ENCODE measurements around the gene TOGARAM2. TPM values are rescaled to one million over a fixed set of nuclear protein-coding genes. Genes with fewer than 3 reads are reported as not detected.

TOGARAM2 gene
- total RNA-seq, 1 donor from 2014 or later, result 0.72 TPM

DNA sequence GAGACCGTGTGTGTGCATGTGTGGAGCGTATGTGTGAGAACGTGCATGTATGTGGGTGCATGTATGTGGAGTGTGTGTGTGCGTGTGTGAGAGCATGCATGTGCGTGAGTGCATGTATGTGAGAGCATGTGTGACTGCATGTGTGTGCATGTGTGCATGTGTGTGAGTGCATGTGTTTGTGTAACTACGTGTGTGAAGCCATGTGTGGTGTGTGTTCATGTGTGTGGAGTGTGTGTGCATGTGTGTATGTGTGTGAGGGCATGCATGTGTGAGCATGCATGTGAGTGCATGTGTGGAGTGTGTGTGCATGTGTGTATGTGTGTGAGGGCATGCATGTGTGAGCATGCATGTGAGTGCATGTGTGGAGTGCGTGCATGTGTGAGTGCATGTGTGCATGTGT lies 24.2 kb downstream of the TOGARAM2 start:
- no peaks in the 10 kb centered on the region for H3K27me3 Mint-ChIP-seq (ENCODE audit: low read depth)
- no peak for DNase-seq (ENCODE audit: low spot score)
- H3K9me3 Mint-ChIP-seq (ENCODE audit: low read depth), result no peaks in the 10 kb centered on the region
- TF ChIP-seq, protein P1, sequence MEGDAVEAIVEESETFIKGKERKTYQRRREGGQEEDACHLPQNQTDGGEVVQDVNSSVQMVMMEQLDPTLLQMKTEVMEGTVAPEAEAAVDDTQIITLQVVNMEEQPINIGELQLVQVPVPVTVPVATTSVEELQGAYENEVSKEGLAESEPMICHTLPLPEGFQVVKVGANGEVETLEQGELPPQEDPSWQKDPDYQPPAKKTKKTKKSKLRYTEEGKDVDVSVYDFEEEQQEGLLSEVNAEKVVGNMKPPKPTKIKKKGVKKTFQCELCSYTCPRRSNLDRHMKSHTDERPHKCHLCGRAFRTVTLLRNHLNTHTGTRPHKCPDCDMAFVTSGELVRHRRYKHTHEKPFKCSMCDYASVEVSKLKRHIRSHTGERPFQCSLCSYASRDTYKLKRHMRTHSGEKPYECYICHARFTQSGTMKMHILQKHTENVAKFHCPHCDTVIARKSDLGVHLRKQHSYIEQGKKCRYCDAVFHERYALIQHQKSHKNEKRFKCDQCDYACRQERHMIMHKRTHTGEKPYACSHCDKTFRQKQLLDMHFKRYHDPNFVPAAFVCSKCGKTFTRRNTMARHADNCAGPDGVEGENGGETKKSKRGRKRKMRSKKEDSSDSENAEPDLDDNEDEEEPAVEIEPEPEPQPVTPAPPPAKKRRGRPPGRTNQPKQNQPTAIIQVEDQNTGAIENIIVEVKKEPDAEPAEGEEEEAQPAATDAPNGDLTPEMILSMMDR (IDR thresholded peaks at IDR 0.05), result no peak
- no peak overlapping the region for H3K27ac Mint-ChIP-seq (ENCODE audit: unreplicated experiment)
- H3K36me3 Mint-ChIP-seq (ENCODE audit: low read depth), result no peaks in the 10 kb centered on the region
- H3K4me3 Mint-ChIP-seq (ENCODE audit: unreplicated experiment), result no peak overlapping the region
- no peaks in the 10 kb centered on the region for H3K4me1 Mint-ChIP-seq (ENCODE audit: low read depth)

DNA sequence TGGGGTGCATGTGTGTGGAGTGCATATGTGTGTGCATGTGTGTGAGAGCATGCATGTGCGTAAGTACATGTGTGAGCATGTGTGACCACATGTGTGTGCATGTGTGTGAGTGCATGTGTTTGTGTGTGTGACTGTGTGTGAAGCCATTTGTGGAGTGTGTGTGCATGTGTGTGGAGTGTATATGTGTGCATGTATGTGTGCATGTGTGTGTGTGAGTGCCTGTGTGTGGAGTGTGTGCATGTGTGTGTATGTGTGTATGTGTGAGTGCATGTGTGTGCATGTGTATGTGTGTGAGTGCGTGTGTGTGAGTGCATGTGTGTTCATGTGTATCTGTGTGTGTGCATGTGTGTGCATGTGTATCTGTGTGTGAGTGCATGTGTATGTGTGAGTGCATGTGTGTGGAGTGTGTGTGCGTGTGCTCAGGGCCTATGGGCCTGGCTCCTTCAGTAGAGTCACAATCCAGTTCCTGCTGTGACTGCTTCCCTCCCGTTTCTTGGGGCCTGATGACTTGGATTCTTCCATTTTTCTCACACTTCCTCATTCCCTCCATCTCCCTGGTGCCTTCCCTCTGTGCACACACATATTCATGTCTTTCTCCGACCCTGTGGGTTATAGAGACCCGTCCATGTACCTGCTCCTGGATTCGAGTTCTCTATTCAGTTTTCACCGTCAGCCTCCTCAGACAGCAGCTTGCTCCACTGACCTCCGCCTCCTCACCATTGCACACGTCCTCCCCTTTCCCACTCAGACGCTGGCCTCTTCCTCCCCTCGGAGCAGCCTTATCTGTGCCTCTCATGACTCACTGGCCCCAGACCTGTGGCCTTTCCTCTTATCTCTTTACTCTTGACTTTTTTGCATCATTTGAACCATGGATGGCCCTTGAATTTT lies 25.2 kb downstream of the TOGARAM2 start:
- no peaks in the 10 kb centered on the region for H3K36me3 Mint-ChIP-seq (ENCODE audit: low read depth)
- TF ChIP-seq, protein P1 (IDR thresholded peaks at IDR 0.05), result no peak
- peaks cover 9% of the 10 kb centered on the region for H3K4me1 Mint-ChIP-seq (ENCODE audit: low read depth)
- no peak for DNase-seq (ENCODE audit: low spot score)
- H3K27me3 Mint-ChIP-seq (ENCODE audit: low read depth), result peaks cover under 1% of the 10 kb centered on the region
- H3K4me3 Mint-ChIP-seq (ENCODE audit: unreplicated experiment), result no peak overlapping the region
- no peaks in the 10 kb centered on the region for H3K9me3 Mint-ChIP-seq (ENCODE audit: low read depth)
- H3K27ac Mint-ChIP-seq (ENCODE audit: unreplicated experiment), result no peak overlapping the region

DNA sequence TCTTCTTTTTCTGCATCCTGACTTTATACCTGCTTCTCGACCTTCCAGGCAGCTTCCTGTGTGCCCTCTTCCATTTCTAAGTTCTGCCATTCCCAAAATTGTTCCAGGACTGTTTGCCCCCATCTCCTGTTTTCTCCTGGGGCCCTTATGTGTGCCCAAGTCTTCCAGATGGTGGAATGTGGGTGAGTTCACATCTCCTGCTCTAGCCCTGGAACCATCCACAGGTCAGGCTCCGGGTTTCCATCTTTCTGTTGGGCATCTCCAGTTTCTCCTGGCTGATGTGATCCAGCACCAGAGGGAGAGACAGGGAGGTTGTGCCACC lies 25.8 kb downstream of the TOGARAM2 start:
- Mint-ChIP-seq H3K27ac (ENCODE audit: unreplicated experiment) (no peak overlapping the region), H3K36me3 (ENCODE audit: low read depth) (no peaks in the 10 kb centered on the region), H3K27me3 (ENCODE audit: low read depth) (peaks cover 2% of the 10 kb centered on the region), H3K9me3 (ENCODE audit: low read depth) (no peaks in the 10 kb centered on the region), H3K4me1 (ENCODE audit: low read depth) (peaks cover 15% of the 10 kb centered on the region), H3K4me3 (ENCODE audit: unreplicated experiment) (no peak overlapping the region)
- TF ChIP-seq, protein P1 (IDR thresholded peaks at IDR 0.05), result no peak
- no peak for DNase-seq (ENCODE audit: low spot score)

DNA sequence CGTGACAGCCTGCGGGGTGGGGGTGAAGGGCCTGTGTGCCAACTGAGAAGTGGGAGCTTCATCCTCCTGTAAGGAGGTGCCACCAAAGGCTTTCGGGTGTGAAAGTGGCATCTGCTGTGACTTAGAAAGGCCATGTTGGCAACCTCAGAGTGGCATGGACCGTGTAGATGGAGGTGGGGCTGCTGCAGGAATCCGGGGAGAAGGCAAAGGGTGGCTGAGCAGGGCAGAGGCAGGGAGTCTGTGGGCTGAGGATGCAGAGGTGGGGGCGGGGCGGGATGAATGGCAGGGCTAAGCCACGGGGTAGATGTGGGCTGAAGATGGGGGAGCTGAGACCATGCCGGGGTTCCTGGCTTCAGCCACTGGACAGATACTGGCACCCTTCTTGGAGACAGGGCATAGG lies 28.2 kb downstream of the TOGARAM2 start:
- Mint-ChIP-seq H3K9me3 (ENCODE audit: low read depth) (no peaks in the 10 kb centered on the region), H3K36me3 (ENCODE audit: low read depth) (no peaks in the 10 kb centered on the region), H3K27me3 (ENCODE audit: low read depth) (peaks cover 2% of the 10 kb centered on the region), H3K4me1 (ENCODE audit: low read depth) (peaks cover 18% of the 10 kb centered on the region), H3K4me3 (ENCODE audit: unreplicated experiment) (no peak overlapping the region), H3K27ac (ENCODE audit: unreplicated experiment) (no peak overlapping the region)
- TF ChIP-seq, protein P1 (IDR thresholded peaks at IDR 0.05), result no peak
- DNase-seq (ENCODE audit: low spot score), result no peak

DNA sequence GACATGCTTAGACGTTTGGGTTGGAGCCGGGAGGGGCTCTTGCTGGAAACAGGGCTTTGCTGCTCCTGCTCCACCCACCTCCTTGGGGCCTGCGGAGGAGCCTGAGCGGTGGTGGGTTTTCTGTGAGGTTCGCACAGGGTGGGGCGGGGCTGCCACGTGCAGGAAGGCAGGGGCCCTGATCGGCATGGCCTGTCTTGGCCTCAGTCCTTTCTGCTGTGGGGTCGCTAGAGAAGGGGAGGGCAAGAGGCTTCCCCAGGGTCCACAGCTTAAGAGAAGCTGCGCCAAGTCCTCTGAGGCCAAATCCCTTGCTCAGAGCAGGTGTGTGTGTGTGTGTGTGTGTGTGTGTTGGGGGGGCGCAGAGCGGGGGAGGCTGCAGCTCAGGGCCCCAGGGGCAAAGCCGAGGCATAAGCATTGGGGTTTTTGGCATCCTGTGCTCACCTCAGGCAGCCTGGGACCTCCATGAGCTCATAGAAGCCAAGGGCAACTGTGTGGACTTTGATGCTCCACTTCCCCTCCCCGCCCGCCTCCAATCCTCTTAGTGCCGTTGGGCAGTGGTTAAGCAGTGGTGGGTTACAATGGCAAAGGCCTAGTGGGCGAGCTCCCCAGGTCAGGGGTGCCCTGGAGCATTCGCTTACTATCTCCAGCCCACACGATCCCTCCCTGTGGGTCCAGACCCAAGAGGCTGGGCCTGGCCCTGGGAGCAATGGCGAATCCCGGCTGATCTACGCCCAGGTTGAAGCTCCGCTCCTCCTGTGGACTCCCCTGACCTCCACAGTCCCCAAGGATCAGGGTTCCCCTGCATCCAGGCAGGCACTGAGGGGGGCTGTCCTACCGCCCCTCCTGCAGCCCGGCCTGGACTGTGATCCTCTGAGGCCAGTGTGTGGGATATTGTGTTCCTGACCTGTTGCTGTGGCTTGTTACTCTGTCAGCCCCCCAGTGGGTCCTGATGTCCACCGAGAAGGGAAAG lies 28.9 kb downstream of the TOGARAM2 start:
- DNase-seq (ENCODE audit: low spot score), result no peak
- H3K27ac Mint-ChIP-seq (ENCODE audit: unreplicated experiment), result no peak overlapping the region
- no peaks in the 10 kb centered on the region for H3K36me3 Mint-ChIP-seq (ENCODE audit: low read depth)
- TF ChIP-seq, protein P1 (IDR thresholded peaks at IDR 0.05), result no peak
- H3K4me3 Mint-ChIP-seq (ENCODE audit: unreplicated experiment), result no peak overlapping the region
- no peaks in the 10 kb centered on the region for H3K9me3 Mint-ChIP-seq (ENCODE audit: low read depth)
- peaks cover 25% of the 10 kb centered on the region for H3K4me1 Mint-ChIP-seq (ENCODE audit: low read depth)
- H3K27me3 Mint-ChIP-seq (ENCODE audit: low read depth), result peaks cover 2% of the 10 kb centered on the region

Measured in chondrocyte (in vitro differentiated cells).